PC-3 (cell line): ENCODE data around the gene LMNA.

Experiments used
- EZH2 ChIP-seq: fragments of 300-600 bp; sonication (generic); IDR thresholded peaks from one replicate; pipeline ENCODE4 v1.6.1; 2017; ENCODE audit warnings: antibody characterized with exemption, mild to moderate bottlenecking, low read length; ENCODE audit not compliant: unreplicated experiment
- TF ChIP-seq, protein P1 (sequence below): fragments of 300-600 bp; sonication (generic); conservative IDR thresholded peaks from 2 replicates; pipeline ENCODE4 v1.5.1; 2017; ENCODE audit warnings: antibody characterized with exemption, low read depth, mild to moderate bottlenecking, low read length

DNA sequence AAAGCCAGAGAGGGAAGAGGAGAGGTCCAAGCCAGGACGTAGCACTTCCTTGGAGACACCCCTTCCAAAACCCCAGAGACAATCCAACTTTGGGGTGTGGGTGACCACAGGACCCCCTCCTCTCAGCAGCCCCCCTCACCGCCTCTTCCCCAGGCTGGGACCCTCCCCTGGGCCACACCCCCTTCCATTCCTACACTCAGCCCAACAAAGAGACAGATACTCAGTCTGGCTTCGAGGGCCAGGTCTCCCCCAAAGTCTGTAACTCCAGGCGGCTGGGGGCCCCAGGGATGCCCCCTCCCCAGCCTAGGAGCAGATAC is 33.7 kb upstream of the LMNA start:
- no peak for TF ChIP-seq EZH2
- TF ChIP-seq, protein P1, sequence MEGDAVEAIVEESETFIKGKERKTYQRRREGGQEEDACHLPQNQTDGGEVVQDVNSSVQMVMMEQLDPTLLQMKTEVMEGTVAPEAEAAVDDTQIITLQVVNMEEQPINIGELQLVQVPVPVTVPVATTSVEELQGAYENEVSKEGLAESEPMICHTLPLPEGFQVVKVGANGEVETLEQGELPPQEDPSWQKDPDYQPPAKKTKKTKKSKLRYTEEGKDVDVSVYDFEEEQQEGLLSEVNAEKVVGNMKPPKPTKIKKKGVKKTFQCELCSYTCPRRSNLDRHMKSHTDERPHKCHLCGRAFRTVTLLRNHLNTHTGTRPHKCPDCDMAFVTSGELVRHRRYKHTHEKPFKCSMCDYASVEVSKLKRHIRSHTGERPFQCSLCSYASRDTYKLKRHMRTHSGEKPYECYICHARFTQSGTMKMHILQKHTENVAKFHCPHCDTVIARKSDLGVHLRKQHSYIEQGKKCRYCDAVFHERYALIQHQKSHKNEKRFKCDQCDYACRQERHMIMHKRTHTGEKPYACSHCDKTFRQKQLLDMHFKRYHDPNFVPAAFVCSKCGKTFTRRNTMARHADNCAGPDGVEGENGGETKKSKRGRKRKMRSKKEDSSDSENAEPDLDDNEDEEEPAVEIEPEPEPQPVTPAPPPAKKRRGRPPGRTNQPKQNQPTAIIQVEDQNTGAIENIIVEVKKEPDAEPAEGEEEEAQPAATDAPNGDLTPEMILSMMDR: no peak
